Measurements from ENCODE around the gene KDM2A.

Gene KDM2A

GRCh38 chr11:67303835-67304411, 184.9 kb downstream of the KDM2A start:
- Mint-ChIP-seq H3K4me3 (no peak overlapping the region), H3K9me3 (ENCODE audit: low read depth) (no peaks in the 10 kb centered on the region)

GRCh38 chr11:67304511-67305113, 185.5 kb downstream of the KDM2A start:
- Mint-ChIP-seq H3K27me3 (no peaks in the 10 kb centered on the region), H3K9me3 (ENCODE audit: low read depth) (no peaks in the 10 kb centered on the region), H3K4me1 (ENCODE audit: low read depth) (peaks cover 9% of the 10 kb centered on the region), H3K27ac (no peak overlapping the region), H3K4me3 (no peak overlapping the region), H3K36me3 (no peaks in the 10 kb centered on the region)

More at GRCh38 chr11:67303835-67304411, 184.9 kb downstream of the KDM2A start:
- no peak overlapping the region for H3K27ac Mint-ChIP-seq
- peaks cover 9% of the 10 kb centered on the region for H3K4me1 Mint-ChIP-seq (ENCODE audit: low read depth)
- H3K27me3 Mint-ChIP-seq, result no peaks in the 10 kb centered on the region
- H3K36me3 Mint-ChIP-seq, result no peaks in the 10 kb centered on the region

GRCh38 chr11:67306769-67307544, 187.9 kb downstream of the KDM2A start:
- Mint-ChIP-seq H3K9me3 (ENCODE audit: low read depth) (no peaks in the 10 kb centered on the region), H3K27me3 (no peaks in the 10 kb centered on the region), H3K4me1 (ENCODE audit: low read depth) (peaks cover 14% of the 10 kb centered on the region), H3K4me3 (no peak overlapping the region), H3K36me3 (no peaks in the 10 kb centered on the region), H3K27ac (no peak overlapping the region)

- Mint-ChIP-seq H3K27ac (no peak overlapping the region), H3K36me3 (no peaks in the 10 kb centered on the region), H3K27me3 (no peaks in the 10 kb centered on the region), H3K9me3 (ENCODE audit: low read depth) (no peaks in the 10 kb centered on the region), H3K4me1 (ENCODE audit: low read depth) (peaks cover 19% of the 10 kb centered on the region), H3K4me3 (no peak overlapping the region)
Measured at GRCh38 chr11:67307545-67308001, 188.5 kb downstream of the KDM2A start.
